PC-9 (cell line): ENCODE data around the gene SCAP. TPM values are rescaled to one million over a fixed set of nuclear protein-coding genes. Genes with fewer than 3 reads are reported as not detected.

Source experiments
- BruUV-seq: library from RNA; stranded (reverse); fragments of 400-500 nt; replicated peaks from 2 replicates; lab custom pipeline; 2021; lab: Mats Ljungman, UMichigan
- CTCF ChIA-PET: fragments of 300-600 bp; sonication (Branson Sonifier 250); formaldehyde crosslinking; loops from one replicate; lab custom pipeline; 2022; ENCODE audit warnings: antibody characterized with exemption; lab: Charles Lee
- POLR2A ChIA-PET: fragments of 300-600 bp; sonication (Branson Sonifier 250); formaldehyde crosslinking; loops from one replicate; lab custom pipeline; 2022; ENCODE audit warnings: antibody characterized with exemption; ENCODE audit not compliant: unreplicated experiment; lab: Charles Lee
- DNase-seq, 2 experiments: peaks; one replicate each; pipeline versions ENCODE4 v3.0.0 to v3.0.0-alpha.2; 2015 to 2022; ENCODE audit warnings: mixed read lengths in 1 of 2
- H2AFZ ChIP-seq: fragments of 200-600 bp; sonication (generic); 2 replicates; pipeline ENCODE4 v1.8.1; 2017; ENCODE audit warnings: antibody characterized with exemption
- H3F3A ChIP-seq: fragments of 200-600 bp; sonication (generic); 2 replicates; pipeline ENCODE4 v1.8.1; 2017; ENCODE audit warnings: antibody characterized with exemption, mild to moderate bottlenecking, low read depth; ENCODE audit not compliant: insufficient read depth
- H3K27ac ChIP-seq: fragments of 200-600 bp; sonication (generic); 2 replicates; pipeline ENCODE4 v1.6.1; 2016; ENCODE audit warnings: mixed run types
- H3K27me3 ChIP-seq: fragments of 200-600 bp; sonication (generic); 2 replicates; pipeline ENCODE4 v1.6.1; 2016; ENCODE audit warnings: low read depth, mixed run types; ENCODE audit not compliant: insufficient read depth
- H3K36me3 ChIP-seq: fragments of 200-600 bp; sonication (generic); 2 replicates; pipeline ENCODE4 v1.6.1; 2016; ENCODE audit warnings: low read depth, mixed run types
- H3K4me1 ChIP-seq: fragments of 200-600 bp; sonication (generic); replicated peaks from 2 replicates; pipeline ENCODE4 v1.6.1; 2016; ENCODE audit warnings: mixed run types; ENCODE audit not compliant: insufficient read depth
- H3K4me2 ChIP-seq: fragments of 200-600 bp; sonication (generic); 2 replicates; pipeline ENCODE4 v1.6.1; 2017; ENCODE audit warnings: mixed run types
- H3K4me3 ChIP-seq: fragments of 200-600 bp; sonication (generic); 2 replicates; pipeline ENCODE4 v1.6.1; 2016; ENCODE audit warnings: mixed run types
- H3K79me2 ChIP-seq: fragments of 200-600 bp; sonication (generic); 2 replicates; pipeline ENCODE4 v1.6.1; 2017; ENCODE audit warnings: low read depth, mixed run types
- H3K9me2 ChIP-seq: fragments of 200-600 bp; sonication (generic); 2 replicates; pipeline ENCODE4 v1.8.1; 2017; ENCODE audit warnings: mild to moderate bottlenecking; ENCODE audit not compliant: insufficient read depth
- H3K9me3 ChIP-seq: fragments of 200-600 bp; sonication (generic); 2 replicates; pipeline ENCODE4 v1.8.1; 2016; ENCODE audit warnings: low read depth; ENCODE audit not compliant: insufficient read depth
- H4K20me1 ChIP-seq: fragments of 200-600 bp; sonication (generic); 2 replicates; pipeline ENCODE4 v1.8.1; 2017; ENCODE audit not compliant: insufficient read depth
- CTCF ChIP-seq: fragments of 200-600 bp; sonication (generic); conservative IDR thresholded peaks from 2 replicates; pipeline ENCODE4 v1.6.1; 2017; ENCODE audit warnings: mixed run types, antibody characterized with exemption, mild to moderate bottlenecking, moderate library complexity
- EZH2 ChIP-seq: fragments of 200-600 bp; sonication (generic); IDR thresholded peaks from 2 replicates; pipeline ENCODE4 v1.8.0; 2017; ENCODE audit warnings: antibody characterized with exemption, low read depth
- intact Hi-C: fragments of 100-400 bp; cut with micrococcal nuclease; formaldehyde crosslinking; loops from one replicate; pipeline ENCODE4 v1.10.0; 2022; ENCODE audit not compliant: unreplicated experiment
- total RNA-seq: library from RNA; stranded (reverse); gene quantifications from 2 replicates; pipeline ENCODE4 v1.2.3, GENCODE V29; 2021

SCAP gene
- total RNA-seq, 1 experiment from 2014 or later, result 71.5 TPM

GRCh38 chr3:47410801-47411646 is 64.7 kb downstream of the SCAP start:
- no peaks in the 10 kb centered on the region for H3K4me1 ChIP-seq
- CTCF ChIA-PET, result no interaction called here
- H4K20me1 ChIP-seq, result no peaks in the 10 kb centered on the region
- no peak overlapping the region for H2AFZ ChIP-seq
- no peak for DNase-seq
- no peak overlapping the region for H3K27ac ChIP-seq
- H3K4me2 ChIP-seq, result no peak overlapping the region
- no peaks in the 10 kb centered on the region for H3K79me2 ChIP-seq
- H3K9me2 ChIP-seq, result no peaks in the 10 kb centered on the region
- H3K4me3 ChIP-seq, result no peak overlapping the region
- BruUV-seq, result no TSS peak
- H3K27me3 ChIP-seq, result no peaks in the 10 kb centered on the region
- POLR2A ChIA-PET, result no interaction called here
- H3K9me3 ChIP-seq, result no peaks in the 10 kb centered on the region
- intact Hi-C loops, result no loop called here
- TF ChIP-seq EZH2, result no peak
- TF ChIP-seq CTCF, result no peak
- H3K36me3 ChIP-seq, result no peaks in the 10 kb centered on the region
- H3F3A ChIP-seq, result peaks cover 4% of the 10 kb centered on the region; the same call in 1 of the 2 replicates

- no peak overlapping the region for H3K4me3 ChIP-seq
- H3K36me3 ChIP-seq, result no peaks in the 10 kb centered on the region
- BruUV-seq, result no TSS peak
- DNase-seq, result no peak
- no peak overlapping the region for H3K4me2 ChIP-seq
- H3K27ac ChIP-seq, result no peak overlapping the region
- H3K27me3 ChIP-seq, result no peaks in the 10 kb centered on the region
- no peaks in the 10 kb centered on the region for H4K20me1 ChIP-seq
- no peaks in the 10 kb centered on the region for H3K79me2 ChIP-seq
- H3K9me3 ChIP-seq, result no peaks in the 10 kb centered on the region
- no peaks in the 10 kb centered on the region for H3K9me2 ChIP-seq
- peaks cover 4% of the 10 kb centered on the region; the same call in 1 of the 2 replicates for H3F3A ChIP-seq
- POLR2A ChIA-PET, result no interaction called here
- CTCF ChIA-PET, result no interaction called here
- H2AFZ ChIP-seq, result no peak overlapping the region
- intact Hi-C loops, result no loop called here
- TF ChIP-seq CTCF (no peak), EZH2 (no peak)
- H3K4me1 ChIP-seq, result no peaks in the 10 kb centered on the region
Observed at GRCh38 chr3:47410417-47410720, 65.4 kb downstream of the SCAP start.

- Histone ChIP-seq H3K36me3 (no peaks in the 10 kb centered on the region), H4K20me1 (no peaks in the 10 kb centered on the region), H2AFZ (no peak overlapping the region), H3K4me1 (no peaks in the 10 kb centered on the region), H3K27me3 (no peaks in the 10 kb centered on the region), H3K4me3 (no peak overlapping the region), H3K9me2 (no peaks in the 10 kb centered on the region), H3K27ac (no peak overlapping the region), H3K4me2 (no peak overlapping the region), H3K79me2 (no peaks in the 10 kb centered on the region), H3K9me3 (no peaks in the 10 kb centered on the region), H3F3A (peaks cover 4% of the 10 kb centered on the region; the same call in 1 of the 2 replicates)
- no TSS peak for BruUV-seq
- no peak for TF ChIP-seq EZH2
- TF ChIP-seq CTCF, result no peak
- DNase-seq, result no peak
- intact Hi-C loops, result no loop called here
- ChIA-PET CTCF (no interaction called here), POLR2A (interaction anchor here (0.6 kb wide), 1 partner anchor 29 kb away, joined by 4 read pairs; the partner anchor contains the start of gene PTPN23)
Observed at GRCh38 chr3:47409688-47410416, 65.9 kb downstream of the SCAP start.
